GM10248 (cell line): ENCODE data around the gene HCRTR2.

Experiments
- CTCF ChIA-PET: fragments of 300-600 bp; sonication (Branson Sonifier 250); formaldehyde crosslinking; extraction: SDS; loops from one replicate; lab custom pipeline; 2021; ENCODE audit warnings: antibody characterized with exemption; lab: Yijun Ruan, JAX
- POLR2A ChIA-PET: fragments of 350-650 bp; sonication (Branson Sonifier 250); formaldehyde crosslinking; extraction: SDS; loops from one replicate; lab custom pipeline; 2020; ENCODE audit warnings: antibody characterized with exemption; lab: Yijun Ruan, JAX
- DNase-seq: peaks from one replicate; pipeline ENCODE4 v3.0.0; 2012; ENCODE audit errors: extremely low spot score
- TF ChIP-seq, protein P1 (sequence below): IDR thresholded peaks from 2 replicates; pipeline ENCODE4 v1.5.1; 2012; ENCODE audit warnings: mild to moderate bottlenecking, low read depth; ENCODE audit errors: extremely low read depth, missing control alignments, control extremely low read depth

The HCRTR2 gene

DNA sequence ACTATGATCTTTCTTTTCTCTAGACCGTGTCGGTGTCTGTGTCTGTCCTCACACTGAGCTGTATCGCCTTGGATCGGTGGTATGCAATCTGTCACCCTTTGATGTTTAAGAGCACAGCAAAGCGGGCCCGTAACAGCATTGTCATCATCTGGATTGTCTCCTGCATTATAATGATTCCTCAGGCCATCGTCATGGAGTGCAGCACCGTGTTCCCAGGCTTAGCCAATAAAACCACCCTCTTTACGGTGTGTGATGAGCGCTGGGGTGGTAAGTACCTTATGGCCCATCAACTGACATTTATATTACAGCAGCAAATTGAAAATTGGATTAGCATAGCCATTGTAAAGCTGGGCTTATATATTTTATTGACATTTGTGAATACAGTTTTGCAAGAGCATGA is 80.8 kb downstream of the HCRTR2 start:
- ChIA-PET POLR2A (interaction anchor here (0.5 kb wide), 1 partner anchor 533 kb away, joined by 3 read pairs; no protein-coding TSS in a partner anchor), CTCF (no interaction called here)
- TF ChIP-seq, protein P1, sequence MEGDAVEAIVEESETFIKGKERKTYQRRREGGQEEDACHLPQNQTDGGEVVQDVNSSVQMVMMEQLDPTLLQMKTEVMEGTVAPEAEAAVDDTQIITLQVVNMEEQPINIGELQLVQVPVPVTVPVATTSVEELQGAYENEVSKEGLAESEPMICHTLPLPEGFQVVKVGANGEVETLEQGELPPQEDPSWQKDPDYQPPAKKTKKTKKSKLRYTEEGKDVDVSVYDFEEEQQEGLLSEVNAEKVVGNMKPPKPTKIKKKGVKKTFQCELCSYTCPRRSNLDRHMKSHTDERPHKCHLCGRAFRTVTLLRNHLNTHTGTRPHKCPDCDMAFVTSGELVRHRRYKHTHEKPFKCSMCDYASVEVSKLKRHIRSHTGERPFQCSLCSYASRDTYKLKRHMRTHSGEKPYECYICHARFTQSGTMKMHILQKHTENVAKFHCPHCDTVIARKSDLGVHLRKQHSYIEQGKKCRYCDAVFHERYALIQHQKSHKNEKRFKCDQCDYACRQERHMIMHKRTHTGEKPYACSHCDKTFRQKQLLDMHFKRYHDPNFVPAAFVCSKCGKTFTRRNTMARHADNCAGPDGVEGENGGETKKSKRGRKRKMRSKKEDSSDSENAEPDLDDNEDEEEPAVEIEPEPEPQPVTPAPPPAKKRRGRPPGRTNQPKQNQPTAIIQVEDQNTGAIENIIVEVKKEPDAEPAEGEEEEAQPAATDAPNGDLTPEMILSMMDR, result no peak
- no peak for DNase-seq

DNA sequence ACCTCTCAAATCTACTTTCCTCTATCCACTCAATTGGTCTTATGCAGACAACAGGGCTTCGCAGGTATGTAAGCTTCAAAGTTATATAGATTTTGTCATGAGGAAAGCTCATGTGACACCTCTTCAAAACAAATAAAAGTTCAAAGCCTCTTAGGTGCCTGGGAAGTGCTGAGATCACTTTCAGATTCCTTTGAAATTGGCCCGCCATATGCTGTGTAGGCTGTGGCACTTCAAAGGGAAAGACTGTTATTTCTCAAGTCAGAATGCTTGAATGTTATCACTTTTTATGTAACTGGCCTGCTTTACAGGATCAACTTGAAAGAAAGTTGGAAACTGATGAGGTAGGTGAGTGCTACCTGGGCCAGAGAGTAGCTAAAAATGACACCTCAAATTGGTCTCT is 85.9 kb downstream of the HCRTR2 start:
- ChIA-PET POLR2A (no interaction called here), CTCF (interaction anchor here (1.1 to 1.6 kb wide), 2 partner anchors 10 to 13 kb away, joined by 5 to 6 read pairs; no protein-coding TSS in a partner anchor)
- TF ChIP-seq, protein P1, result no peak
- DNase-seq, result no peak

DNA sequence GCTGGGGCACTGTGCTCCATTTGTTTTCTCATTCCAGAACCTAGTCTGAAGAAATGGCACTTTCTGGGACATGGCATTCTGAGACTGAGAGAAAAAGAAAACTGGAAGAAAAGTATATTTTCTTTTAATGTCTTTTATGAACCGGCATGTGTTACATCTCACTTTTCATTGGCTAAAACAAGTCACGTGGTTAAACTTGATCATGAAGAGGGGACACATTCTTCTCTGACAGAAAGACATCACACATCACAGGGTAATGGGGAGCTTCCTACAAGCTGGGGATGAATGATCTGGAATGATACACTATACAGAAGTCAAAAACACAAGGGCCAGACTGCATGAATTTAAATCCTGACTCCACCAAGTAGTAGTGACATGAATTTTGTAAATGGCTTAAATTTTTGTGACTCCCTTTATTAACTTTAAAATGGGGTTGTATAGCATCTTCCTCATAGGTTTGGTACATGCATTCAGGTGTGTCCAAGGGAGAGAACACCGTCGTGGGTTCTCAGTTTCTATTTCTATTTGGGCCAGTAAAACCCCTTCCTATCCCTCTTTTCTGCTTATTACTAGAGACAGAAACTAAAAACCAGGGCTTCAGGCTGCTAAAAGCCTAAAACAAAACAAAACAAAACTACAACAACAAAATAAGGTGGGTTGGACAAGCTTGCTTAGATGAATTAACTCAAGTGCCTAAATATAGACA is 91.2 kb downstream of the HCRTR2 start:
- no peak for DNase-seq
- CTCF ChIA-PET, result no interaction called here
- TF ChIP-seq, protein P1, result no peak
- POLR2A ChIA-PET, result no interaction called here

DNA sequence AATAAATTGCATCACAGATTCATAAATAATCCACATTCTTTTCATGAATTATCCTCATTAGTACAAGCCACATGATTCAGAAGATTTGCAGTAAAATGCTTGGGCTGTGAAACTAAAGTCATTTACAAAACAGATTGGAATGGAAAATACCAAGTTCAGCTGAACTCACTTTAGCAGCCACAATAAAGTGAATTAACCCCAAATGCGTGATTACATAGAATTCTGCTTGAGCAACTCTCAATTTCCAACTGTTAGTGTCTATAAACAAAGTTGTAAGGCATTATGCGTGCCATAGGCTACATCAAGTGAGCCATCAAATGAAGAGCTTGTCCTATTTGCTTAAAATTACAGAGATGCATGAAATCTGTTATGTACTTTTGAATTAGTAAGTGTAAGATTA is 92.6 kb downstream of the HCRTR2 start:
- TF ChIP-seq, protein P1, result no peak
- ChIA-PET CTCF (interaction anchor here (1.3 to 2.3 kb wide), 2 partner anchors 10 to 11 kb away, joined by 4 to 8 read pairs; no protein-coding TSS in a partner anchor), POLR2A (no interaction called here)
- no peak for DNase-seq

DNA sequence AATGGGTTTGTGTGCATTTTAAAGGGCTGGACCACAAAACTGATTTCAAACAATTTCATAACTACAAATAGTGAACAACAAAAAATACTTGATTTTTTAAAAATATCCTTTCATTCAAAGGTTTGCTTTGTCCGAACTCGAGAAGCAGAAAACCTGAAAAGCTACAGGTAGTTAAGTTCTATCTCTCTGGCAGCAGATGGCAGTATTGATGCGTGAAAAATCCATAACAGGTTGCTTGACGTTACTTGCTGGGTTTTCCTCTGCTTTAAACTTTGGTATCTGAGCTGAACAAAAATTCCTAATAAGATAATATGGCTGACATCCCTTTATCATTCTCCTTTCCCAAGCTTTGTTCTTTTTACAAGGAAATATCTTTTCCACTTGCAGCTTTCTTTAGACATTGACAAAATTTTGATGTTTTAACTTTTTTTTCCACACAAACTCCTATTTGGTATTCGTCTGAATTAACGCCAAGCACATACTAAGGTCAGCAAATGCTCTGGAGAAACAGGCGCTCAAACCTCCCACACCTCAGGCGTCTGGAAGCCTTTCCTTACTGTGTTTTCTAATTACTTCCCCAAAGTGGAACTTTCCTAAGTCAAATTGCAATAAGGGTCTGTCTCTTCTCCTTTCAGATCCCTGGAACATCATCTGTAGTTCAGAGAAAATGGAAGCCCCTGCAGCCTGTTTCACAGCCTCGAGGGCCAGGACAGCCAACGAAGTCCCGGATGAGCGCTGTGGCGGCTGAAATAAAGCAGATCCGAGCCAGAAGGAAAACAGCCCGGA is 102.6 kb downstream of the HCRTR2 start:
- TF ChIP-seq, protein P1, result peak; percentile 49
- DNase-seq, result peak; percentile 26
- POLR2A ChIA-PET, result no interaction called here
- CTCF ChIA-PET, result interaction anchor here (0.7 to 1.5 kb wide), 18 partner anchors 9 to 1016 kb away, joined by 3 to 11 read pairs (median 4); no protein-coding TSS in a partner anchor

DNA sequence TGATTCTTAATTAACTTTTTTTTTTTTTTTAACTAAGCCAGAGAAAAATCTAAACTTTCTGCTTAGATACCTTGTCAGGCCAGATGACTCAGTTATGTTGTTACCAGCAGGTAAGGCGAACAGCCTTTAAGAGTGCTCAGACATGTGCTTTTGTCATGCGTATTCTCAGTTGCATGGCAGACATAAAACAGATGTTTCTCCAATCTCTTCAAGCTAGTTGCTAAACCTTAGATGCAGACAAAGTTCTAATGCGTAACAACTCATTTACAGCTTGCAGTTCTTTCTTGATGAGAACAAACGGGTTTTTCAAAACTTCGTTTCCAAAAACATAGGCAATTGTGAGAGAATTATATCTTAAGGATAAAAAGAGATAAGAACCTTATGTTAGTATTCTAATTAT is 103.3 kb downstream of the HCRTR2 start:
- POLR2A ChIA-PET, result no interaction called here
- TF ChIP-seq, protein P1, result no peak
- CTCF ChIA-PET, result interaction anchor here (0.9 to 1.2 kb wide), 5 partner anchors 10 to 1015 kb away, joined by 3 to 4 read pairs (median 4); partner anchors contain the start of gene GFRAL
- no peak for DNase-seq
